K562 (cell line): ENCODE measurements around the gene SPCS2. TPM values are rescaled to one million over a fixed set of nuclear protein-coding genes. Genes with fewer than 3 reads are reported as not detected.

Experiments used
- ATAC-seq: fragments of 200-7000 bp; cut with Tn5 transposase; 3 replicates; pipeline ENCODE4 v1.9.1; 2020; ENCODE audit warnings: moderate library complexity
- BruUV-seq: library from RNA; stranded (reverse); fragments of 400-500 nt; replicated peaks from 2 replicates; lab custom pipeline; 2021; lab: Mats Ljungman, UMichigan
- CTCF ChIA-PET: fragments of 300-600 bp; formaldehyde crosslinking; extraction: SDS; loops from one replicate; lab custom pipeline; 2021; ENCODE audit warnings: low intra/inter-chr PET ratio; lab: Yijun Ruan, JAX
- POLR2A ChIA-PET: fragments of 300-600, 350-650 bp; sonication (Branson Sonifier 250); formaldehyde crosslinking; extraction: SDS; loops from one replicate; lab custom pipeline; 2021; ENCODE audit warnings: antibody characterized with exemption, inconsistent platforms; lab: Yijun Ruan, JAX
- DNase-seq, 4 experiments: peaks; one replicate each; pipeline versions ENCODE4 v3.0.0 to v3.0.0-alpha.2; 2011 to 2018; ENCODE audit warnings: low spot score in 3 of 4, mixed read lengths in 3 of 4; ENCODE audit errors: extremely low read depth in 1 of 4
- FAIRE-seq: peaks from 2 replicates; lab custom pipeline; 2011; peaks lifted over from hg19 to GRCh38; lab: Jason Lieb, UNC
- H2AFZ ChIP-seq: 2 replicates; pipeline ENCODE4 v1.6.0; 2011; ENCODE audit warnings: low read depth, low read length, control low read depth, inconsistent platforms
- H3K27ac ChIP-seq: fragments of 200-600 bp; 3 replicates; pipeline ENCODE4 v1.8.0; 2011; ENCODE audit warnings: low read depth, mild to moderate bottlenecking, control low read depth, inconsistent platforms, low read length, moderate library complexity, mixed read lengths; ENCODE audit errors: extremely low read depth
- H3K27me3 ChIP-seq, 2 experiments: fragments of 300-600 bp in 1 of 2; 2 replicates in 1 of 2; 3 replicates in 1 of 2; pipeline versions ENCODE4 v1.6.0 to v1.8.0; 2011; ENCODE audit warnings: inconsistent platforms in 2 of 2, low read length in 2 of 2, mild to moderate bottlenecking in 1 of 2, mixed read lengths in 1 of 2, moderate library complexity in 1 of 2; ENCODE audit not compliant: control insufficient read depth in 2 of 2, insufficient read depth in 2 of 2
- H3K36me3 ChIP-seq: fragments of 300-600 bp; 3 replicates; pipeline ENCODE4 v1.8.0; 2011; ENCODE audit warnings: mild to moderate bottlenecking, low read length, inconsistent platforms; ENCODE audit not compliant: control insufficient read depth, insufficient read depth
- H3K4me1 ChIP-seq, 2 experiments: fragments of 200-600 bp in 1 of 2; replicated peaks in 1 of 2; 2 replicates in 1 of 2; 3 replicates in 1 of 2; pipeline versions ENCODE4 v1.5.1 to v1.8.0; 2011; ENCODE audit warnings: inconsistent platforms in 2 of 2, low read length in 2 of 2, mild to moderate bottlenecking in 1 of 2, mixed read lengths in 1 of 2, moderate library complexity in 1 of 2; ENCODE audit not compliant: control insufficient read depth in 2 of 2, insufficient read depth in 2 of 2
- H3K4me2 ChIP-seq: 2 replicates; pipeline ENCODE4 v1.6.1; 2011; ENCODE audit warnings: low read length, control low read depth, inconsistent platforms, mixed read lengths; ENCODE audit not compliant: insufficient read depth
- H3K4me3 ChIP-seq: fragments of 200-600 bp; sonication (generic), shearing (Covaris generic); 2 replicates; pipeline ENCODE4 v1.5.1; 2016; ENCODE audit warnings: control low read depth, inconsistent platforms
- H3K79me2 ChIP-seq: fragments of 200-600 bp; 3 replicates; pipeline ENCODE4 v1.8.0; 2011; ENCODE audit warnings: low read length, inconsistent platforms; ENCODE audit not compliant: control insufficient read depth, insufficient read depth
- H3K9ac ChIP-seq, 2 experiments: 2 replicates each; pipeline versions ENCODE4 v1.6.0 to v1.6.1; 2011; ENCODE audit warnings: low read depth in 2 of 2, low read length in 2 of 2, control low read depth in 1 of 2, inconsistent platforms in 1 of 2, mild to moderate bottlenecking in 1 of 2, mixed read lengths in 1 of 2; ENCODE audit not compliant: insufficient read depth in 1 of 2
- H3K9me1 ChIP-seq: one replicate; pipeline ENCODE4 v1.6.0; 2011; ENCODE audit warnings: inconsistent platforms, mild to moderate bottlenecking, low read length, moderate library complexity; ENCODE audit not compliant: control insufficient read depth, insufficient read depth
- H3K9me3 ChIP-seq: replicated peaks from 2 replicates; pipeline ENCODE4 v1.5.1; 2011; ENCODE audit warnings: low read depth, low read length, inconsistent platforms; ENCODE audit not compliant: control insufficient read depth, insufficient read depth
- H4K20me1 ChIP-seq: replicated peaks from 2 replicates; pipeline ENCODE4 v1.6.1; 2011; ENCODE audit warnings: low read length, inconsistent platforms, mixed read lengths; ENCODE audit not compliant: control insufficient read depth, insufficient read depth
- HMGN3 ChIP-seq: IDR thresholded peaks from 2 replicates; pipeline ENCODE4 v1.6.1; 2011; ENCODE audit warnings: borderline replicate concordance, low read depth, mild to moderate bottlenecking, mixed read lengths, low read length; ENCODE audit not compliant: insufficient read length; ENCODE audit errors: extremely low read depth
- RFX5 ChIP-seq: IDR thresholded peaks from 2 replicates; pipeline ENCODE4 v1.6.1; 2011; ENCODE audit warnings: low read depth, mild to moderate bottlenecking, improper control_type of control experiment, low read length
- WGBS: fragments of 100-300 bp; shearing (Covaris generic); methylation state at CpG from one replicate; pipeline ENCODE4 v1.1.6; 2016; ENCODE audit warnings: low coverage, mixed read lengths; ENCODE audit not compliant: insufficient coverage; ENCODE audit errors: missing lambda C conversion rate; 5-methylcytosine and 5-hydroxymethylcytosine counted together
- in situ Hi-C: fragments of 300-500 bp; cut with MboI; formaldehyde crosslinking; loops from 4 replicates; pipeline ENCODE4 v1.15.0; 2018; ENCODE audit warnings: inconsistent platforms, mixed read lengths
- intact Hi-C: fragments of 100-400 bp; cut with micrococcal nuclease; formaldehyde crosslinking; loops from 2 replicates; pipeline ENCODE4 v1.14.2; 2022
- polyA plus RNA-seq, 8 experiments: library from polyadenylated mRNA; depleted of rRNA in 4 of 8; stranded (reverse) in 5 of 8; unstranded in 3 of 8; fragments of >200 nt; fragmentation: Nextera tagmentation in 2 of 8; fragmentation: Illumina TruSeq in 1 of 8; extraction: Ambion mirVana in 2 of 8; extraction: Trizol in 1 of 8; gene quantifications; 2 replicates each; pipeline versions ENCODE4 v1.2.1 to v1.2.3, GENCODE V29; 2011 to 2014; ENCODE audit warnings: inconsistent platforms in 1 of 8, missing spikeins in 1 of 8
- total RNA-seq, 7 experiments: library from RNA; depleted of rRNA in 6 of 7; stranded (reverse); fragments of >200 nt in 6 of 7; fragmentation: Illumina TruSeq in 2 of 7; extraction: Trizol in 2 of 7; gene quantifications; 2 replicates each; pipeline versions ENCODE4 v1.2.1 to v1.2.3, GENCODE V29; 2011 to 2021; ENCODE audit warnings: low replicate concordance in 1 of 7
- TF ChIP-seq, protein P1 (sequence below): sonication (generic); formaldehyde crosslinking; IDR thresholded peaks from 2 replicates; pipeline ENCODE4 v1.9.0; 2022; ENCODE audit warnings: mild to moderate bottlenecking, missing genetic modification reagents
- TF ChIP-seq, protein P2 (sequence below): fragments of 200-800 bp; sonication (Bioruptor generic); IDR thresholded peaks from 2 replicates; pipeline ENCODE4 v1.6.1; 2017; ENCODE audit warnings: missing genetic modification characterization, missing compliant biosample characterization

The SPCS2 gene
- total and polyA plus RNA-seq, 9 of the 15 experiments (the other 6 are each of a cell fraction or from before 2014, with no cell fraction given), result 38.2 to 458 (median 193) TPM

DNA sequence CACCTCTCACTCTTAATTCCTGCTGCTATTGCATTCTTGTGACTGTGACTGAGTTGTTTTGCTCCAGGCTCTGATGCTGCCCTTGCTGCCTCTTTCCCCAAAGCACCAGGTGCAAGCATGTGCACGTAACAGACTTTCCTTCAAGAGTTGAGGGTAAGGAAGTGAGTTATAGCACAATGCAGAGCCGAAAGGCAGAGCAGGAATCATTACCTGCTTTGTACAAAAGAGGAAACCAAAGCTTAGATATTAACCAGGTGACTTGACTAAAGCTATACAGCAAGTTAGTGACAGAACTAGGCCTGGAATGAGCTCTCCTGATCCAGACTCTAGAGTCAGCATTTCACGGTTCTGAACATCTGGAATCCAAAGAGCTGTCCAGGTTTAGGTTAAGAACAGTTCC is 73.2 kb downstream of the SPCS2 start:
- H3K4me1 ChIP-seq, result peaks cover 6 to 18% of the 10 kb centered on the region in 2 experiments; a peak in 4 of 5 replicates
- FAIRE-seq, result no peak
- intact Hi-C loops (loop anchor here (2.0 kb wide), 3 partner anchors 51 to 119 kb away; no protein-coding TSS in a partner anchor), in situ Hi-C loops (loop anchor here (5.0 kb wide), 2 partner anchors 120 to 225 kb away; no protein-coding TSS in a partner anchor)
- CTCF ChIA-PET, result interaction anchor here (0.7 to 4.6 kb wide), 12 partner anchors 10 to 227 kb away, joined by 3 to 31 read pairs (median 4); no protein-coding TSS in a partner anchor
- 93% methylated on average over 3 of the region's 3 CpGs for WGBS
- no peak overlapping the region for H3K4me2 ChIP-seq
- H3K36me3 ChIP-seq, result no peaks in the 10 kb centered on the region; the same call in 2 of the 3 replicates
- H3K79me2 ChIP-seq, result no peaks in the 10 kb centered on the region
- BruUV-seq, result no TSS peak
- H4K20me1 ChIP-seq, result no peaks in the 10 kb centered on the region
- no peak overlapping the region for H3K4me3 ChIP-seq
- peaks cover 3% of the 10 kb centered on the region; the same call in 1 of the 2 replicates for H3K9me3 ChIP-seq
- DNase-seq, result no peak
- TF ChIP-seq RFX5, result no peak
- TF ChIP-seq, protein P1, sequence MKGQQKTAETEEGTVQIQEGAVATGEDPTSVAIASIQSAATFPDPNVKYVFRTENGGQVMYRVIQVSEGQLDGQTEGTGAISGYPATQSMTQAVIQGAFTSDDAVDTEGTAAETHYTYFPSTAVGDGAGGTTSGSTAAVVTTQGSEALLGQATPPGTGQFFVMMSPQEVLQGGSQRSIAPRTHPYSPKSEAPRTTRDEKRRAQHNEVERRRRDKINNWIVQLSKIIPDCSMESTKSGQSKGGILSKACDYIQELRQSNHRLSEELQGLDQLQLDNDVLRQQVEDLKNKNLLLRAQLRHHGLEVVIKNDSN, result no peak
- no peak for TF ChIP-seq HMGN3
- TF ChIP-seq, protein P2, sequence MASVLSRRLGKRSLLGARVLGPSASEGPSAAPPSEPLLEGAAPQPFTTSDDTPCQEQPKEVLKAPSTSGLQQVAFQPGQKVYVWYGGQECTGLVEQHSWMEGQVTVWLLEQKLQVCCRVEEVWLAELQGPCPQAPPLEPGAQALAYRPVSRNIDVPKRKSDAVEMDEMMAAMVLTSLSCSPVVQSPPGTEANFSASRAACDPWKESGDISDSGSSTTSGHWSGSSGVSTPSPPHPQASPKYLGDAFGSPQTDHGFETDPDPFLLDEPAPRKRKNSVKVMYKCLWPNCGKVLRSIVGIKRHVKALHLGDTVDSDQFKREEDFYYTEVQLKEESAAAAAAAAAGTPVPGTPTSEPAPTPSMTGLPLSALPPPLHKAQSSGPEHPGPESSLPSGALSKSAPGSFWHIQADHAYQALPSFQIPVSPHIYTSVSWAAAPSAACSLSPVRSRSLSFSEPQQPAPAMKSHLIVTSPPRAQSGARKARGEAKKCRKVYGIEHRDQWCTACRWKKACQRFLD (CRISPR knock-in tag), result no peak
- H3K9ac ChIP-seq, result no peak overlapping the region; a peak in 1 of 4 replicates
- H2AFZ ChIP-seq, result 0 out of 2 replicates have a peak overlapping the region, but pooled peaks have one; percentile 48
- POLR2A ChIA-PET, result interaction anchor here (0.6 to 2.2 kb wide), 10 partner anchors 8 to 380 kb away, joined by 3 to 9 read pairs (median 4); partner anchors contain the start of gene NEU3
- no peak for ATAC-seq
- peak overlapping the region; percentile 13; the same call in 1 of the 3 replicates for H3K27ac ChIP-seq
- H3K9me1 ChIP-seq, result no peaks in the 10 kb centered on the region
- no peaks in the 10 kb centered on the region for H3K27me3 ChIP-seq
